Ramos (cell line): ENCODE measurements around the gene PBXIP1.

Experiments
- in situ Hi-C: fragments of 300-500 bp; cut with MboI; formaldehyde crosslinking; loops from one replicate; pipeline ENCODE4 v1.14.3; 2022; ENCODE audit warnings: low sequenced_read_pairs; ENCODE audit not compliant: unreplicated experiment

PBXIP1 gene

GRCh38 chr1:154941333-154942013, 14.4 kb downstream of the PBXIP1 start:
- in situ Hi-C loops: no loop called here

GRCh38 chr1:154940651-154941194, 15.2 kb downstream of the PBXIP1 start:
- in situ Hi-C loops: no loop called here

- in situ Hi-C loops: no loop called here
These were observed 15.7 kb downstream of the PBXIP1 start for GRCh38 chr1:154940213-154940560.

GRCh38 chr1:154938604-154939399, 17.1 kb downstream of the PBXIP1 start:
- in situ Hi-C loops: no loop called here

GRCh38 chr1:154937988-154938386, 17.9 kb downstream of the PBXIP1 start:
- in situ Hi-C loops: no loop called here

GRCh38 chr1:154937085-154937987, 18.6 kb downstream of the PBXIP1 start:
- in situ Hi-C loops: no loop called here

GRCh38 chr1:154936555-154937084, 19.3 kb downstream of the PBXIP1 start, which contains the start of gene PMVK:
TSS of gene PMVK (minus strand) at chr1:154936719. CDS start at chr1:154936685, 34 bp downstream.
- in situ Hi-C loops: no loop called here

GRCh38 chr1:154935749-154936554, 19.9 kb downstream of the PBXIP1 start:
- in situ Hi-C loops: no loop called here

GRCh38 chr1:154934358-154934948, 21.4 kb downstream of the PBXIP1 start:
- in situ Hi-C loops: no loop called here

- in situ Hi-C loops: no loop called here
These were observed 23.9 kb downstream of the PBXIP1 start for GRCh38 chr1:154931940-154932487.

GRCh38 chr1:154926201-154926600, 29.7 kb downstream of the PBXIP1 start:
- in situ Hi-C loops: no loop called here

GRCh38 chr1:154925335-154926170, 30.3 kb downstream of the PBXIP1 start:
- in situ Hi-C loops: no loop called here

GRCh38 chr1:154923695-154924094, 32.2 kb downstream of the PBXIP1 start:
- in situ Hi-C loops: no loop called here

GRCh38 chr1:154913273-154913672, 42.6 kb downstream of the PBXIP1 start:
- in situ Hi-C loops: no loop called here

- in situ Hi-C loops: no loop called here
These were observed 43.1 kb downstream of the PBXIP1 start for GRCh38 chr1:154912755-154913154.

GRCh38 chr1:154911691-154912550, 44.0 kb downstream of the PBXIP1 start:
- in situ Hi-C loops: no loop called here

- in situ Hi-C loops: no loop called here
These were observed 45.0 kb downstream of the PBXIP1 start for GRCh38 chr1:154910851-154911250.
